HepG2 (cell line): Measurements from ENCODE around the gene CBX5. TPM values are rescaled to one million over a fixed set of nuclear protein-coding genes. Genes with fewer than 3 reads are reported as not detected.

ENCODE experiments used
- ARID5B ChIP-seq: IDR thresholded peaks from 2 replicates; pipeline ENCODE4 v1.4.0; 2020; ENCODE audit warnings: mild to moderate bottlenecking, missing genetic modification reagents
- ELF1 ChIP-seq: sonication (generic); formaldehyde crosslinking; IDR thresholded peaks from 2 replicates; pipeline ENCODE4 v1.4.0; 2020; ENCODE audit warnings: missing genetic modification reagents
- HNF4G ChIP-seq, 2 experiments: sonication (generic) in 1 of 2; formaldehyde crosslinking in 1 of 2; IDR thresholded peaks; 2 replicates each; pipeline versions ENCODE4 v1.4.0 to v1.6.1; 2011 to 2020; ENCODE audit warnings: borderline replicate concordance in 2 of 2, low read depth in 2 of 2, mild to moderate bottlenecking in 2 of 2, low read length in 1 of 2, missing genetic modification reagents in 1 of 2, moderate library complexity in 1 of 2
- NFKBIZ ChIP-seq: IDR thresholded peaks from 2 replicates; pipeline ENCODE4 v1.6.1; 2018; ENCODE audit warnings: missing genetic modification reagents, missing compliant biosample characterization
- SYNCRIP ChIP-seq: fragments of 200-400 bp; formaldehyde crosslinking; IDR thresholded peaks from 2 replicates; pipeline ENCODE4 v1.6.1; 2018; ENCODE audit warnings: mild to moderate bottlenecking, low read depth, low read length; ENCODE audit not compliant: insufficient read depth
- TMF1 ChIP-seq: sonication (generic); formaldehyde crosslinking; IDR thresholded peaks from 2 replicates; pipeline ENCODE4 v1.8.1; 2022; ENCODE audit warnings: low read depth, missing genetic modification reagents
- ZNF142 ChIP-seq: sonication (generic); formaldehyde crosslinking; IDR thresholded peaks from 2 replicates; pipeline ENCODE4 v1.4.0; 2020; ENCODE audit warnings: missing genetic modification reagents
- ZNF251 ChIP-seq: sonication (generic); formaldehyde crosslinking; IDR thresholded peaks from 2 replicates; pipeline ENCODE4 v1.9.0; 2021; ENCODE audit warnings: mild to moderate bottlenecking, missing genetic modification reagents
- ZNF773 ChIP-seq: sonication (generic); formaldehyde crosslinking; IDR thresholded peaks from 2 replicates; pipeline ENCODE4 v1.4.0; 2020; ENCODE audit warnings: missing genetic modification reagents, borderline replicate concordance
- polyA plus RNA-seq, 8 experiments: library from polyadenylated mRNA; depleted of rRNA in 3 of 8; stranded (reverse) in 7 of 8; unstranded in 1 of 8; fragments of >200 nt; fragmentation: Illumina TruSeq in 4 of 8; extraction: Trizol in 4 of 8; gene quantifications; 2 replicates each; pipeline versions ENCODE4 v1.2.1 to v1.2.3, GENCODE V29; 2011 to 2016; ENCODE audit warnings: low read depth in 4 of 8, missing spikeins in 1 of 8, mixed read lengths in 1 of 8; ENCODE audit not compliant: insufficient read depth in 1 of 8
- total RNA-seq, 5 experiments: library from RNA; depleted of rRNA; stranded (reverse); fragments of >200 nt; fragmentation: Illumina TruSeq; extraction: Trizol; gene quantifications; 2 replicates each; pipeline ENCODE4 v1.2.3, GENCODE V29; 2016; ENCODE audit warnings: low read depth in 1 of 5

The CBX5 gene
- total and polyA plus RNA-seq, 2 of the 13 experiments (the other 11 are each of a cell fraction or from before 2014, with no cell fraction given), result 16.0 to 22.2 TPM

- TF ChIP-seq ZNF142 (CRISPR knock-in tag) (no peak), ZNF251 (CRISPR knock-in tag) (no peak), ARID5B (CRISPR knock-in tag) (peak; percentile 52), SYNCRIP (no peak), ZNF773 (CRISPR knock-in tag) (no peak), TMF1 (CRISPR knock-in tag) (no peak), HNF4G (IDR thresholded peaks at IDR 0.05; ENCODE audit: borderline replicate concordance, low read depth, low read length) (no peak), HNF4G (CRISPR knock-in tag; IDR thresholded peaks at IDR 0.05; ENCODE audit: borderline replicate concordance, low read depth) (no peak; the same call in 1 of the 2 replicates), NFKBIZ (CRISPR knock-in tag) (no peak), ELF1 (no peak)
Measured at GRCh38 chr12:54214553-54215406, 65.1 kb downstream of the CBX5 start (continued).
